HCT116 (cell line): ENCODE measurements around the gene REN. TPM values are rescaled to one million over a fixed set of nuclear protein-coding genes. Genes with fewer than 3 reads are reported as not detected.

ENCODE experiments used
- ATAC-seq: fragments of 200-7000 bp; cut with Tn5 transposase; 2 replicates; pipeline ENCODE4 v1.9.1; 2020; ENCODE audit warnings: mild to moderate bottlenecking, moderate library complexity
- BruUV-seq: library from RNA; stranded (reverse); fragments of 400-500 nt; replicated peaks from 2 replicates; lab custom pipeline; 2021; lab: Mats Ljungman, UMichigan
- CTCF ChIA-PET: fragments of 300-600 bp; sonication (Branson Sonifier 250); formaldehyde crosslinking; loops from one replicate; lab custom pipeline; 2021; ENCODE audit warnings: antibody characterized with exemption; lab: Charles Lee
- POLR2A ChIA-PET: fragments of 300-600, 350-600 bp; sonication (Branson Sonifier 250); formaldehyde crosslinking; loops from one replicate; lab custom pipeline; 2021; ENCODE audit warnings: antibody characterized with exemption; lab: Charles Lee
- RAD21 ChIA-PET, 2 experiments: fragments of 300-600 bp; sonication (Branson Sonifier 250); formaldehyde crosslinking; loops; one replicate each; lab custom pipeline; 2023; ENCODE audit warnings: low total read pairs in 2 of 2; ENCODE audit not compliant: uncharacterized antibody in 2 of 2, unreplicated experiment in 2 of 2, low non-redundant PET in 1 of 2; lab: Charles Lee
- DNase-seq: peaks from one replicate; pipeline ENCODE4 v3.0.0-alpha.2; 2010; ENCODE audit warnings: low read depth, low spot score
- H2AFZ ChIP-seq: fragments of 200-600 bp; shearing (Covaris generic), sonication (generic); 2 replicates; pipeline ENCODE4 v1.6.1; 2017; ENCODE audit warnings: low read depth, mixed run types, mixed read lengths, antibody characterized with exemption, low read length; ENCODE audit not compliant: poor library complexity, severe bottlenecking
- H3K27ac ChIP-seq: 2 replicates; pipeline ENCODE4 v1.5.1; 2012; ENCODE audit warnings: low read depth, low read length
- H3K27me3 ChIP-seq: fragments of 200-600 bp; sonication (generic); 2 replicates; pipeline ENCODE4 v1.6.1; 2016; ENCODE audit warnings: mixed run types, low read length, mixed read lengths; ENCODE audit not compliant: insufficient read depth
- H3K36me3 ChIP-seq, 2 experiments: fragments of 200-500 bp in 1 of 2; fragments of 200-600 bp in 1 of 2; sonication (Bioruptor generic) in 1 of 2; sonication (generic) in 1 of 2; 2 replicates each; pipeline versions ENCODE4 v1.5.1 to v1.6.1; 2014 to 2016; ENCODE audit warnings: low read length in 2 of 2, inconsistent platforms in 1 of 2, mixed read lengths in 1 of 2, mixed run types in 1 of 2; ENCODE audit not compliant: insufficient read depth in 2 of 2, control insufficient read depth in 1 of 2
- H3K4me1 ChIP-seq, 2 experiments: fragments of 200-600 bp in 1 of 2; sonication (generic) in 1 of 2; 2 replicates each; pipeline versions ENCODE4 v1.5.1 to v1.6.1; 2012 to 2017; ENCODE audit warnings: low read length in 2 of 2, inconsistent platforms in 1 of 2, mild to moderate bottlenecking in 1 of 2, mixed read lengths in 1 of 2, mixed run types in 1 of 2, moderate library complexity in 1 of 2; ENCODE audit not compliant: insufficient read depth in 2 of 2, control insufficient read depth in 1 of 2
- H3K4me2 ChIP-seq: fragments of 200-600 bp; sonication (generic); 2 replicates; pipeline ENCODE4 v1.6.1; 2017; ENCODE audit warnings: mixed run types, low read length, mixed read lengths
- H3K4me3 ChIP-seq, 2 experiments: fragments of 200-600 bp in 1 of 2; sonication (generic) in 1 of 2; replicated peaks in 1 of 2; 2 replicates each; pipeline ENCODE4 v1.5.1; 2011 to 2016; ENCODE audit warnings: low read length in 2 of 2, control low read depth in 1 of 2, low read depth in 1 of 2, mild to moderate bottlenecking in 1 of 2, mixed read lengths in 1 of 2, mixed run types in 1 of 2
- H3K79me2 ChIP-seq: fragments of 200-600 bp; sonication (generic); 2 replicates; pipeline ENCODE4 v1.6.1; 2017; ENCODE audit warnings: mild to moderate bottlenecking, mixed run types, low read length, moderate library complexity, mixed read lengths; ENCODE audit not compliant: insufficient read depth
- H3K9ac ChIP-seq: fragments of 200-600 bp; sonication (generic); 2 replicates; pipeline ENCODE4 v1.6.1; 2016; ENCODE audit warnings: low read length, mixed read lengths
- H3K9me2 ChIP-seq: fragments of 200-600 bp; sonication (generic), shearing (Covaris generic); 2 replicates; pipeline ENCODE4 v1.6.1; 2017; ENCODE audit warnings: mixed run types, mild to moderate bottlenecking, moderate library complexity; ENCODE audit not compliant: insufficient read depth
- H3K9me3 ChIP-seq, 2 experiments: fragments of 200-500 bp in 1 of 2; fragments of 200-600 bp in 1 of 2; sonication (Bioruptor generic) in 1 of 2; sonication (generic) in 1 of 2; 2 replicates each; pipeline ENCODE4 v1.6.1; 2014 to 2017; ENCODE audit warnings: low read length in 2 of 2, mixed read lengths in 2 of 2, inconsistent platforms in 1 of 2, low read depth in 1 of 2, mild to moderate bottlenecking in 1 of 2, mixed run types in 1 of 2, moderate library complexity in 1 of 2; ENCODE audit not compliant: control insufficient read depth in 1 of 2, insufficient read depth in 1 of 2
- H4K20me1 ChIP-seq: fragments of 200-600 bp; sonication (generic), shearing (Covaris generic); 2 replicates; pipeline ENCODE4 v1.6.1; 2017; ENCODE audit warnings: mixed run types, mild to moderate bottlenecking, moderate library complexity; ENCODE audit not compliant: insufficient read depth
- ATF3 ChIP-seq: IDR thresholded peaks from 2 replicates; pipeline ENCODE4 v1.6.1; 2012
- EZH2phosphoT487 ChIP-seq: fragments of 200-600 bp; IDR thresholded peaks from 2 replicates; pipeline ENCODE4 v1.6.1; 2018; ENCODE audit warnings: antibody characterized with exemption, borderline replicate concordance
- intact Hi-C: fragments of 100-400 bp; cut with micrococcal nuclease; formaldehyde crosslinking; loops from 2 replicates; pipeline ENCODE4 v1.10.0; 2022
- total RNA-seq: library from RNA; stranded (reverse); gene quantifications from one replicate; pipeline ENCODE4 v1.2.1, GENCODE V29; 2021; ENCODE audit not compliant: unreplicated experiment

Gene REN
- total RNA-seq, 1 experiment from 2014 or later, result 0.47 TPM

- Histone ChIP-seq H3K9ac (no peak overlapping the region), H2AFZ (no peak overlapping the region), H3K36me3 (no peaks in the 10 kb centered on the region), H3K4me1 (peaks cover 4 to 23% of the 10 kb centered on the region in 2 experiments), H4K20me1 (no peaks in the 10 kb centered on the region), H3K4me3 (no peak overlapping the region), H3K27me3 (no peaks in the 10 kb centered on the region), H3K4me2 (no peak overlapping the region), H3K9me2 (no peaks in the 10 kb centered on the region), H3K9me3 (no peaks in the 10 kb centered on the region), H3K79me2 (no peaks in the 10 kb centered on the region), H3K27ac (no peak overlapping the region)
- no peak for DNase-seq
- no peak for TF ChIP-seq EZH2phosphoT487
- RAD21 ChIA-PET, result no interaction called here
- no peak for ATAC-seq
- POLR2A ChIA-PET, result no interaction called here
- no TSS peak for BruUV-seq
- intact Hi-C loops, result no loop called here
- CTCF ChIA-PET, result no interaction called here
Observed at GRCh38 chr1:204147406-204148383, 18.4 kb downstream of the REN start.

GRCh38 chr1:204146965-204147364 lies 19.2 kb downstream of the REN start:
- Histone ChIP-seq H3K9me3 (no peaks in the 10 kb centered on the region), H3K4me3 (no peak overlapping the region), H3K27ac (no peak overlapping the region), H3K9ac (no peak overlapping the region), H3K36me3 (no peaks in the 10 kb centered on the region), H3K79me2 (no peaks in the 10 kb centered on the region), H3K9me2 (no peaks in the 10 kb centered on the region), H2AFZ (no peak overlapping the region), H3K4me1 (peaks cover 0 to 16% of the 10 kb centered on the region in 2 experiments; a peak in 2 of 4 replicates), H4K20me1 (no peaks in the 10 kb centered on the region), H3K4me2 (no peak overlapping the region), H3K27me3 (no peaks in the 10 kb centered on the region)
- POLR2A ChIA-PET, result no interaction called here
- intact Hi-C loops, result no loop called here
- DNase-seq, result no peak
- no peak for TF ChIP-seq ATF3
- ATAC-seq, result no peak
- BruUV-seq, result no TSS peak
- RAD21 ChIA-PET, result no interaction called here
- CTCF ChIA-PET, result no interaction called here
